ENCODE measurements around the gene UGT1A10. TPM values are rescaled to one million over a fixed set of nuclear protein-coding genes. Genes with fewer than 3 reads are reported as not detected.

The UGT1A10 gene
- total and polyA plus RNA-seq, 2 donors (not counting 1 experiment from before 2014, with no cell fraction given): not detected

DNA sequence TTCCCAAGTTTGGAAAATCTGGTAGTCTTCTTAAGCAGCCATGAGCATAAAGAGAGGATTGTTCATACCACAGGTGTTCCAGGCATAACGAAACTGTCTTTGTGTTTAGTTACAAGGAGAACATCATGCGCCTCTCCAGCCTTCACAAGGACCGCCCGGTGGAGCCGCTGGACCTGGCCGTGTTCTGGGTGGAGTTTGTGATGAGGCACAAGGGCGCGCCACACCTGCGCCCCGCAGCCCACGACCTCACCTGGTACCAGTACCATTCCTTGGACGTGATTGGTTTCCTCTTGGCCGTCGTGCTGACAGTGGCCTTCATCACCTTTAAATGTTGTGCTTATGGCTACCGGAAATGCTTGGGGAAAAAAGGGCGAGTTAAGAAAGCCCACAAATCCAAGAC is 135.9 kb downstream of the UGT1A10 start:
- Histone ChIP-seq H2AFZ (ENCODE audit: insufficient read depth, low read depth, low read length, poor library complexity, severe bottlenecking) (no peak overlapping the region), H3K79me2 (ENCODE audit: control insufficient read depth, insufficient read depth, low read length) (no peaks in the 10 kb centered on the region), H4K20me1 (ENCODE audit: control insufficient read depth, insufficient read depth, low read length, poor library complexity, severe bottlenecking) (no peaks in the 10 kb centered on the region), H3K4me3 (ENCODE audit: control extremely low read depth in 1 of 5, extremely low read depth in 1 of 5, insufficient read depth in 1 of 5, low read depth in 2 of 5, low read length in 4 of 5) (no peak overlapping the region), H3K4me1 (ENCODE audit: control insufficient read depth in 2 of 2, insufficient read depth in 2 of 2, low read length in 2 of 2) (no peaks in the 10 kb centered on the region), H3K27me3 (replicated peaks in 1 of 4; ENCODE audit: control extremely low read depth in 1 of 4, control insufficient read depth in 3 of 4, insufficient read depth in 4 of 4, low read length in 3 of 4) (peaks cover 0 to 3% (median 1%) of the 10 kb centered on the region in 4 experiments), H3K9ac (ENCODE audit: low read length) (no peak overlapping the region), H3K36me3 (replicated peaks in 1 of 2; ENCODE audit: control extremely low read depth in 1 of 2, control insufficient read depth in 1 of 2, extremely low read depth in 1 of 2, insufficient read depth in 2 of 2, low read length in 1 of 2) (no peaks in the 10 kb centered on the region), H3K27ac (ENCODE audit: low read length in 2 of 2) (no peak overlapping the region), H3K9me3 (ENCODE audit: control extremely low read depth in 1 of 3, control insufficient read depth in 2 of 3, insufficient read depth in 1 of 3, low read length in 2 of 3) (peaks cover 0 to 19% (median 8%) of the 10 kb centered on the region in 3 donors), H3K4me2 (replicated peaks; ENCODE audit: low read depth, low read length, poor library complexity, severe bottlenecking) (no peak overlapping the region)
- DNase-seq (no peak), ATAC-seq (ENCODE audit: low read depth) (no peak)
- TF ChIP-seq, protein P1, sequence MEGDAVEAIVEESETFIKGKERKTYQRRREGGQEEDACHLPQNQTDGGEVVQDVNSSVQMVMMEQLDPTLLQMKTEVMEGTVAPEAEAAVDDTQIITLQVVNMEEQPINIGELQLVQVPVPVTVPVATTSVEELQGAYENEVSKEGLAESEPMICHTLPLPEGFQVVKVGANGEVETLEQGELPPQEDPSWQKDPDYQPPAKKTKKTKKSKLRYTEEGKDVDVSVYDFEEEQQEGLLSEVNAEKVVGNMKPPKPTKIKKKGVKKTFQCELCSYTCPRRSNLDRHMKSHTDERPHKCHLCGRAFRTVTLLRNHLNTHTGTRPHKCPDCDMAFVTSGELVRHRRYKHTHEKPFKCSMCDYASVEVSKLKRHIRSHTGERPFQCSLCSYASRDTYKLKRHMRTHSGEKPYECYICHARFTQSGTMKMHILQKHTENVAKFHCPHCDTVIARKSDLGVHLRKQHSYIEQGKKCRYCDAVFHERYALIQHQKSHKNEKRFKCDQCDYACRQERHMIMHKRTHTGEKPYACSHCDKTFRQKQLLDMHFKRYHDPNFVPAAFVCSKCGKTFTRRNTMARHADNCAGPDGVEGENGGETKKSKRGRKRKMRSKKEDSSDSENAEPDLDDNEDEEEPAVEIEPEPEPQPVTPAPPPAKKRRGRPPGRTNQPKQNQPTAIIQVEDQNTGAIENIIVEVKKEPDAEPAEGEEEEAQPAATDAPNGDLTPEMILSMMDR (IDR thresholded peaks at IDR 0.05): no peak
- no peak for TF ChIP-seq EZH2 (IDR thresholded peaks at IDR 0.05; ENCODE audit: borderline replicate concordance, insufficient read depth, low read depth, low read length, poor library complexity, severe bottlenecking)
- intact Hi-C loops (cut with micrococcal nuclease): no loop called here
- H3K9me3 Mint-ChIP-seq (ENCODE audit: insufficient read depth): peaks cover 7% of the 10 kb centered on the region
- H3K4me1 Mint-ChIP-seq: no peaks in the 10 kb centered on the region
- no peak overlapping the region for H3K4me3 Mint-ChIP-seq
- peaks cover 16% of the 10 kb centered on the region for H3K27me3 Mint-ChIP-seq
- ChIA-PET CTCF (no interaction called here), POLR2A (no interaction called here)
- H3K27ac Mint-ChIP-seq: no peak overlapping the region
- 98% methylated on average over 11 of the region's 16 CpGs for WGBS (ENCODE audit: insufficient coverage)

DNA sequence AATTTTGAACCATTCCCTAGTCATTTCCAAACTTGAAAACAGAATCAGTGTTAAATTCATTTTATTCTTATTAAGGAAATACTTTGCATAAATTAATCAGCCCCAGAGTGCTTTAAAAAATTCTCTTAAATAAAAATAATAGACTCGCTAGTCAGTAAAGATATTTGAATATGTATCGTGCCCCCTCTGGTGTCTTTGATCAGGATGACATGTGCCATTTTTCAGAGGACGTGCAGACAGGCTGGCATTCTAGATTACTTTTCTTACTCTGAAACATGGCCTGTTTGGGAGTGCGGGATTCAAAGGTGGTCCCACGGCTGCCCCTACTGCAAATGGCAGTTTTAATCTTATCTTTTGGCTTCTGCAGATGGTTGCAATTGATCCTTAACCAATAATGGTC is 136.3 kb downstream of the UGT1A10 start:
- Mint-ChIP-seq H3K27ac (no peak overlapping the region), H3K9me3 (ENCODE audit: insufficient read depth) (peaks cover 7% of the 10 kb centered on the region), H3K4me1 (no peaks in the 10 kb centered on the region), H3K4me3 (no peak overlapping the region), H3K27me3 (peaks cover 17% of the 10 kb centered on the region)
- Histone ChIP-seq H3K27ac (ENCODE audit: low read length in 2 of 2) (no peak overlapping the region), H3K4me2 (replicated peaks; ENCODE audit: low read depth, low read length, poor library complexity, severe bottlenecking) (no peak overlapping the region), H3K9ac (ENCODE audit: low read length) (no peak overlapping the region), H3K4me3 (ENCODE audit: control extremely low read depth in 1 of 5, extremely low read depth in 1 of 5, insufficient read depth in 1 of 5, low read depth in 2 of 5, low read length in 4 of 5) (no peak overlapping the region), H3K9me3 (ENCODE audit: control extremely low read depth in 1 of 3, control insufficient read depth in 2 of 3, insufficient read depth in 1 of 3, low read length in 2 of 3) (peaks cover 0 to 20% (median 8%) of the 10 kb centered on the region in 3 donors), H4K20me1 (ENCODE audit: control insufficient read depth, insufficient read depth, low read length, poor library complexity, severe bottlenecking) (no peaks in the 10 kb centered on the region), H3K4me1 (ENCODE audit: control insufficient read depth in 2 of 2, insufficient read depth in 2 of 2, low read length in 2 of 2) (no peaks in the 10 kb centered on the region), H3K27me3 (replicated peaks in 1 of 4; ENCODE audit: control extremely low read depth in 1 of 4, control insufficient read depth in 3 of 4, insufficient read depth in 4 of 4, low read length in 3 of 4) (peaks cover 0 to 3% (median 1%) of the 10 kb centered on the region in 4 experiments), H2AFZ (ENCODE audit: insufficient read depth, low read depth, low read length, poor library complexity, severe bottlenecking) (no peak overlapping the region), H3K79me2 (ENCODE audit: control insufficient read depth, insufficient read depth, low read length) (no peaks in the 10 kb centered on the region), H3K36me3 (replicated peaks in 1 of 2; ENCODE audit: control extremely low read depth in 1 of 2, control insufficient read depth in 1 of 2, extremely low read depth in 1 of 2, insufficient read depth in 2 of 2, low read length in 1 of 2) (no peaks in the 10 kb centered on the region)
- ChIA-PET CTCF (no interaction called here), POLR2A (no interaction called here)
- ATAC-seq (ENCODE audit: low read depth) (no peak), DNase-seq (no peak)
- WGBS (ENCODE audit: insufficient coverage): 69% methylated on average over 4 of the region's 5 CpGs
- no peak for TF ChIP-seq EZH2 (IDR thresholded peaks at IDR 0.05; ENCODE audit: borderline replicate concordance, insufficient read depth, low read depth, low read length, poor library complexity, severe bottlenecking)
- TF ChIP-seq, protein P1 (IDR thresholded peaks at IDR 0.05): no peak
- intact Hi-C loops (cut with micrococcal nuclease): no loop called here
